ENCODE results near the gene PORCN.

Gene PORCN

GRCh38 chrX:48508400-48509244, at the start of gene PORCN:
Gene PORCN (plus strand): TSS chrX:48508992. CDS start chrX:48509821, 829 bp downstream.
- DNase-seq: peak; percentile 7 to 43

- no peak for DNase-seq
Measured at GRCh38 chrX:48459483-48459882, 49.3 kb upstream of the PORCN start.

DNA sequence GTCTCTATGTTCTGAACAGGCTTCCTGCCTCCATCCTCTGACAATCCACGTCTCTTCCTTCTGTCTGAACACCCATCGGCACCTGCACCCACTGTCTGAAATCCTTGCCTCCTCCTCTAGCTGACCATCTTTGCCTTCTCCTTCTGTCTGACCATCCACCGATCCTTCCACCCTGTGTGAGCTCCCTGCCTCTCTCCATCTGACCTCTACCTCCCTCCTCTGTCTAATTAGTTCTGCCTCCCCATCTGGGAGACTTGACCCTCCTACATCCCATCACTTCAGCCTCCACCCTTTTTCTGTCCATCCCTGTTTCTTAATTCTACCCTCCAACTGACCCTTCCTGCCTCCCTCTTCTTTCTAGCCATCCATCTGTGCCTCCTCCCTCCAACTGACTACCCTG, 48.8 kb upstream of the PORCN start:
- DNase-seq: no peak

- no peak for DNase-seq
Measured at GRCh38 chrX:48460606-48461005, 48.2 kb upstream of the PORCN start.

GRCh38 chrX:48461830-48462229, 47.0 kb upstream of the PORCN start:
- no peak for DNase-seq

DNA sequence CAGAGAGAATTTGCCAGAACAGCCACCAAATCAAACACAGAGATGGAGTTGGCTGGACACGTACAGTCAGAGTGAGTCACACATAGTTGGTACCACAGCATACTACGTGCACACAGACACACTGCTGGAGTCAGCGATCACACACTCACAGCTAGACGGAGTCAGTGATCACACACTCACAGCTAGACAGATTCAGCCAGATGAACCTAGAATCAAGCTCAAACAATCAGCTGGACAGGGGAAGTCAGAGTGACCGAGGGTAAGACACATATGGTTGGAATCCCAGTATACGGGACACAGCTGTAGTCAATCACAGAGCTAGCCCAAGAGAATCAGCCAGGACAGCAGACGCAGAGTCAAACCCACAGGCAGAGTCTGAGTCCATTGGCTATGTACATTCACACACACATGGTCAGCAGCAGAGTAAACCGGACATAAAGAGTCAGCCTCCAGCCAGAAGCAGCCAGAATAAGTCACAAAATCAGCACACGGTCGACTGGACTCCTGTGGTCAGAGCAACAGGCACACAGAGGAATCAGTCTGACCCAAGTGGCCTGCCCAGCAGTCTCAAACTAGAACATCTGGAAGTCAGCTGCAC, 43.4 kb upstream of the PORCN start:
- DNase-seq: no peak

- no peak for DNase-seq
Measured at GRCh38 chrX:48466696-48467095, 42.1 kb upstream of the PORCN start.

GRCh38 chrX:48467281-48467761, 41.5 kb upstream of the PORCN start:
- DNase-seq: no peak

DNA sequence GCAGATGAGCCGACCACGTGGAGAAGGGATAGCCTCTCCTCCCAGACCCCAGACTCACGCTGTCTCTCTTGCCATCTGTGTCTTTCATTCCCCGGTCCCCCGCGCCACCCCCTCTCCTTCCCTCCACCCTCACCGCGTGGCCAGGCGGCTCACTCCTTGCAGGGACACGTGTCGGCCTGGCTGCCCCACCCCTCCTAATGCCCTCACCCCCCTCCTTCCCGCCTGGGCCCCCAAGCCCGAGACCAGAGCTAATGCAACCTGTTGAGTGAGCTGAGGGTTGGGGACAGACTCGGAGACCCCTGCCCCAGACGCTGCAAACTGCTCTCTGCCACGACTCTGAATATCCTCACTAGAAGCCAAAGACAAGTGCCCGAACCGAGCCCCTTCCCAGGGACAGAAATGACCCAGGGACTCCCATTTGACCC, 40.5 kb upstream of the PORCN start:
- DNase-seq: no peak

DNA sequence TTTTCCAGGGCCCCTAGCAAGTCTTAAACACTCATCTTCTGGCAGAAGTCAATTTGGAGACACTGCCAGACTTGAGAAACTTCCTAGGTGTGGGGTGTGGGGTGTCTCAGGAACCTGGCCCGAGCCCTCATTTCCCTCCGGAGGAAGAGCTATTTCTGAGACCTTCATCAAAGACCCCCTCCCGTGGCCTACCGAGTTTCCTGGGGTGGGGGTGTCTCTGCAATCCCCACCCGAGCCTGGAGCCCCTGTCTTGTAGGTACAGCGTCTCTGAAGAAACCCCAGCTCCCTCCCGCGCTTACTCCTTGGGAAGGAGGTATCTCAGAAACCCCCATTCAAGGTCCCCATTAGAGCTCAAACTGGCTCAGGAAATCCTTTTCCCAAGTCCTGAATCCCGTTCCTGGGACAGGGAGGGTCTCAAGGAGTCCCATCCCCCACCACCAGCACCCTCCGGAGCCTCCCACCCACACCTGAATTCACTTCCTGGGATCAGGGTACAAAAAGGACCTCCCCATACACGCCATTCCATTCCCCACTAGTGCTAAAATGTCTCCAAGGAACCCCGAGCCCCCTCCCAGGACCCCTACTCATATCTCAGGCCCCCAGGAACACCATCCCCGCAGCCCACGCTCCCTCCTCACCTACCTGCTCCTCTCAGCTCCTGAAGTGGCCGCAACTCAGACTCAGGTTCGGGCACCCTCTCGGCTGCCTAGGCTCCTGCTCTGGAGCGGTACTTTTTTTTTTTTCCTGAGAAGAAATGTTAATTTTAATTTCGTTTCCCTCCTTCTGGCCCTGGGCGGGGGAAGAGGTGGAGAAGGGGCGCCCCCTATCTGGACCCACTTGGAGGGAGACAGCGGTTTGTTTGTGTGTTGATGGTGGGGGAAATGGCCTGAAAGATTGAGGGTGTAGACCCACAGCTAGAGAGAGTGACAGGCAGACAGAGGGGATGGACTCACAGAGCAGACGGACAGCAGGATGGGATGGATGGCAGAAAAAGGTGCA, 39.8 kb upstream of the PORCN start:
- DNase-seq: peak in 1 of 2 donors; percentile 40

DNA sequence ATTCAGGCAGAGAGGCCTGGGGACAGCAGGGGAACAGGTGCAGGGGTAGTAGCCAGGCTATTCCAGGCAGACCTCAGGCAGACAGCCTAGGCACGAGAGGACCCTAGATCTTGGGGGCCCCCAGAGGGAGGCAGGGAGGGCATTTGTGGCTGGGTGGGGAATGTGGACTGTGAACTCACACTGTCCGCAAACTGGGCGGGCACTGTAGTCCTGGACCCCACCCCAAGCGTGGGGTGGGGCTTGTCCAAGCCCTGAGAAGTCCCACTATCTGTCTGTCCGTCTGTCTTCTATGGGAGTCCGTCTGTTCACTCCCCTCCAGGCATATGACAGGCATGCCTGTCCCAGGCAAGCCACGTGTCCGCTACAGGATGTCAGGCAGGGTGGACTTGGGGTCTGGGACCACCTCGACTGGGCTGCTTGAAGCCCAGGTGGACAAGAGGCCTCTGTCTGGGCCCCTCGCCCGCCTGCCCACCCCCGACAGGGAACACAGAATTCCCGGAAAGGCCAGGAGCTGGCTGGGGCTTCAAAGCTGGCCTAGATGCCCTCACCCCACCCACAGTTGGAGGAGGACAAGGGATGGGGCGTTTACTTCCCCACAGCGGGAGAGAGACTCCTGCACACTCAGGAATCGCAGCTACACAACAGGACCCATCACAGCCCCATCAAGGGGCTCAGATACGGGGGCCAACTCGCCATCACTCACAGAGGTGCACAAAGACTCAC, 38.5 kb upstream of the PORCN start, which contains the start of gene SLC38A5:
SLC38A5 (minus strand) TSS at position 151 of the 723 bp plus-strand sequence. CDS start 2,336 bp downstream, outside the sequence.
- DNase-seq: no peak

GRCh38 chrX:48470833-48471118, 38.0 kb upstream of the PORCN start:
- DNase-seq: no peak

GRCh38 chrX:48471504-48471903, 37.3 kb upstream of the PORCN start:
- no peak for DNase-seq

DNA sequence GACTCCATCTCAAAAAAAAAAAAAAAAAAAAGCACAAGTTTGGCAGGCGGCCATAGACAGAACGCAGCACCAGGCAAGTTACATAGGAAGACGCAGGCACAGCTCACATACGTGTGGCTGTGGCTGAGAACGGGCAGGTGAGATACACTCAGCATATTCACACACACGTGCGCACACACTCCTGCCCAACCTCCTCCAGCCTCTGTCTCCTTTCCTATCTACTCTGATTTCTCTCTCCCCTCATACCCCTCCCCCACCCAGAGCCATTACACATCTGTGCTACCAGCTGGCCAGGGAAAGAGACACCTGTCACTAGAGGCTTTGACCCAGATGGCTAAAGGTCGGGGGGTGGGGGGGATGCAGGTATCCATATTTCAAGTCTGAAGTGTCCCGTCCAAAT, 36.6 kb upstream of the PORCN start:
- no peak for DNase-seq

- no peak for DNase-seq
Measured at GRCh38 chrX:48472851-48473703, 35.7 kb upstream of the PORCN start.

DNA sequence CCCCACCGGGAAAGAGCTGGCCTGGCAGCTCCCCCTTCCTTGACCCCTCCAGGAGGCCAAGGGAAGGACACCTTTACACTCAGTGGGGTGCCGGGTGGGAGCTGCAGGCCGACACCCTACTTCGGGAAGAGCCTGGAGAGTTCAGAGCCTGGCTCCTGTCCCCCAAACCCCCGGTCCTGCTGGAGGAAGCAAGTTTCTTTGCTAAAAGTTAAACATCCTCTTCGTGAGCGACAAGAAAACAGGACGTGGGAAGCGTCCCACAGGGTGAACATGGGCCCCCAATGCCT, 35.1 kb upstream of the PORCN start:
- DNase-seq: no peak

DNA sequence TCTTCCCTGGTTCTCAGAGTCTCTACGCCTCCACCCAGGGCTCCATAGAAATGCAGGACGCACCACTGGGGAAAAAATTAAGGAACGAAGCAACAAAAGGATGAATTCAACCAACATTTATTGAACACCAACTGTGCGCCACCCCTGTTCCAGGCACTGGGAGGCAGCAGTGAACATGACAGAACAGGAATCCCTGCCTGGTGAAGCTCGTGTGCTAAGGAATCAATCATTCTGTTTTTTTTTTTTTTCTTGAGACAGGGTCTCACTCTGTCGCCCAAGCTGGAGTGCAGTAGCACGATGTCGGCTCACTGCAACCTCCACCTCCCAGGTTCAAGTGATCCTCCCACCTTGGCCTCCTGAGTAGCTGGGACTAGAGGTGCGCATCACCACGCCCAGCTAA, 34.7 kb upstream of the PORCN start:
- DNase-seq: no peak

GRCh38 chrX:48474581-48474980, 34.2 kb upstream of the PORCN start:
- no peak for DNase-seq

GRCh38 chrX:48475296-48475695, 33.5 kb upstream of the PORCN start:
- no peak for DNase-seq

- DNase-seq: peak; percentile 39 to 68
Measured at GRCh38 chrX:48475774-48476577, 32.8 kb upstream of the PORCN start, which contains the start of gene FTSJ1. Gene FTSJ1 (plus strand): TSS chrX:48476199. CDS start chrX:48478048, 1,849 bp downstream.

GRCh38 chrX:48476919-48477318, 31.9 kb upstream of the PORCN start:
- no peak for DNase-seq

Measured in bone marrow (tissue), 2 donors.